GM12878 (cell line): ENCODE measurements around the gene BRF1. TPM values are rescaled to one million over a fixed set of nuclear protein-coding genes. Genes with fewer than 3 reads are reported as not detected.

ENCODE experiments used
- ATAC-seq: fragments of 200-7000 bp; cut with Tn5 transposase; 3 replicates; pipeline ENCODE4 v1.9.1; 2020; ENCODE audit warnings: mild to moderate bottlenecking, moderate library complexity
- BruUV-seq: library from RNA; stranded (reverse); fragments of 400-500 nt; replicated peaks from 2 replicates; lab custom pipeline; 2021; lab: Mats Ljungman, UMichigan
- CTCF ChIA-PET: fragments of 300-600 bp; sonication (Branson Sonifier 250); formaldehyde crosslinking; extraction: SDS; loops from one replicate; lab custom pipeline; 2021; ENCODE audit warnings: inconsistent platforms; lab: Yijun Ruan, JAX
- POLR2A ChIA-PET: fragments of 350-600 bp; formaldehyde crosslinking; extraction: SDS; loops from one replicate; lab custom pipeline; 2021; ENCODE audit warnings: inconsistent platforms; lab: Charles Lee
- RAD21 ChIA-PET: fragments of 300-600 bp; sonication (Branson Sonifier 250); formaldehyde crosslinking; loops from one replicate; lab custom pipeline; 2023; ENCODE audit warnings: antibody characterized with exemption; ENCODE audit not compliant: unreplicated experiment; lab: Charles Lee
- SMC1A ChIA-PET: fragments of 300-600 bp; sonication (Branson Sonifier 250); formaldehyde crosslinking; loops from one replicate; lab custom pipeline; 2023; ENCODE audit not compliant: unreplicated experiment, uncharacterized antibody; lab: Charles Lee
- DNase-seq: peaks from one replicate; pipeline ENCODE4 v3.0.0-alpha.2; 2011; ENCODE audit warnings: low read depth, low spot score
- FAIRE-seq: peaks from 3 replicates; lab custom pipeline; 2011; peaks lifted over from hg19 to GRCh38; lab: Jason Lieb, UNC
- H2AFZ ChIP-seq: 2 replicates; pipeline ENCODE4 v1.6.0; 2011; ENCODE audit warnings: low read depth, low read length, control low read depth; ENCODE audit not compliant: control insufficient read depth
- H3K27ac ChIP-seq: 2 replicates; pipeline ENCODE4 v1.5.1; 2011; ENCODE audit warnings: control low read depth; ENCODE audit not compliant: control insufficient read depth, insufficient read depth
- H3K27me3 ChIP-seq, 2 experiments: replicated peaks in 1 of 2; 2 replicates each; pipeline versions ENCODE4 v1.6.0 to v1.6.1; 2011; ENCODE audit warnings: low read length in 1 of 2; ENCODE audit not compliant: control insufficient read depth in 2 of 2, insufficient read depth in 2 of 2
- H3K36me3 ChIP-seq, 2 experiments: 2 replicates each; pipeline ENCODE4 v1.5.1; 2011; ENCODE audit warnings: low read length in 1 of 2; ENCODE audit not compliant: control insufficient read depth in 2 of 2, insufficient read depth in 2 of 2
- H3K4me1 ChIP-seq: 2 replicates; pipeline ENCODE4 v1.6.1; 2011; ENCODE audit warnings: mild to moderate bottlenecking, low read length, moderate library complexity, mixed read lengths; ENCODE audit not compliant: control insufficient read depth, insufficient read depth
- H3K4me2 ChIP-seq: 2 replicates; pipeline ENCODE4 v1.6.0; 2011; ENCODE audit warnings: control low read depth; ENCODE audit not compliant: control insufficient read depth, insufficient read depth
- H3K4me3 ChIP-seq: fragments of 200-600 bp; sonication (generic); 2 replicates; pipeline ENCODE4 v1.5.1; 2016
- H3K79me2 ChIP-seq: 2 replicates; pipeline ENCODE4 v1.6.0; 2011; ENCODE audit warnings: low read length; ENCODE audit not compliant: control insufficient read depth, insufficient read depth
- H3K9ac ChIP-seq: 2 replicates; pipeline ENCODE4 v1.8.0; 2011; ENCODE audit warnings: low read length, control low read depth, mixed read lengths; ENCODE audit not compliant: control insufficient read depth, insufficient read depth
- H3K9me3 ChIP-seq: replicated peaks from 3 replicates; pipeline ENCODE4 v1.5.1; 2011; ENCODE audit warnings: mild to moderate bottlenecking, low read length; ENCODE audit not compliant: control insufficient read depth, insufficient read depth
- H4K20me1 ChIP-seq: 2 replicates; pipeline ENCODE4 v1.6.0; 2011; ENCODE audit not compliant: control insufficient read depth, insufficient read depth
- CHD1 ChIP-seq: IDR thresholded peaks from 2 replicates; pipeline ENCODE4 v1.6.1; 2012; ENCODE audit warnings: low read depth, low read length, improper control_type of control experiment
- CHD4 ChIP-seq: fragments of 200-600 bp; sonication (generic); IDR thresholded peaks from 2 replicates; pipeline ENCODE4 v1.6.1; 2016; ENCODE audit warnings: mild to moderate bottlenecking
- DPF2 ChIP-seq: fragments of 450-650 bp; IDR thresholded peaks from 2 replicates; pipeline ENCODE4 v1.6.1; 2017; ENCODE audit warnings: mild to moderate bottlenecking
- EP300 ChIP-seq, 2 experiments: fragments of 150-350 bp in 1 of 2; IDR thresholded peaks; 2 replicates each; pipeline ENCODE4 v1.6.1; 2011 to 2012; ENCODE audit warnings: low read depth in 2 of 2, low read length in 2 of 2, borderline replicate concordance in 1 of 2, improper control_type of control experiment in 1 of 2, inconsistent platforms in 1 of 2; ENCODE audit not compliant: control insufficient read depth in 1 of 2
- ETV6 ChIP-seq, 2 experiments: fragments of 450-650 bp in 1 of 2; IDR thresholded peaks in 1 of 2; conservative IDR thresholded peaks in 1 of 2; 2 replicates each; pipeline ENCODE4 v1.6.1; 2014; ENCODE audit warnings: antibody characterized with exemption in 1 of 2, borderline replicate concordance in 1 of 2, low read depth in 1 of 2, mild to moderate bottlenecking in 1 of 2, moderate library complexity in 1 of 2
- HDGF ChIP-seq: fragments of 450-650 bp; IDR thresholded peaks from 2 replicates; pipeline ENCODE4 v1.6.1; 2016; ENCODE audit warnings: antibody characterized with exemption
- IKZF2 ChIP-seq, 2 experiments: fragments of 450-650 bp; IDR thresholded peaks; 2 replicates each; pipeline ENCODE4 v1.6.1; 2017; ENCODE audit warnings: mild to moderate bottlenecking in 2 of 2, moderate library complexity in 2 of 2
- JUND ChIP-seq: IDR thresholded peaks from 2 replicates; pipeline ENCODE4 v1.6.1; 2012; ENCODE audit warnings: low read depth, mild to moderate bottlenecking, low read length, improper control_type of control experiment, moderate library complexity
- NFYB ChIP-seq: IDR thresholded peaks from 2 replicates; pipeline ENCODE4 v1.6.1; 2011; ENCODE audit warnings: low read depth, mild to moderate bottlenecking, low read length, improper control_type of control experiment, moderate library complexity; ENCODE audit not compliant: insufficient read depth
- POLR2A ChIP-seq: IDR thresholded peaks from 2 replicates; pipeline ENCODE4 v1.6.1; 2011; ENCODE audit warnings: low read depth, mild to moderate bottlenecking, low read length
- SIN3A ChIP-seq: IDR thresholded peaks from 2 replicates; pipeline ENCODE4 v1.6.1; 2012; ENCODE audit warnings: low read depth, low read length, improper control_type of control experiment
- WGBS: methylation state at CpG from one replicate; pipeline ENCODE4 v1.1.6; 2016; ENCODE audit warnings: low lambda C conversion rate; ENCODE audit not compliant: insufficient replicate concordance, insufficient coverage; ENCODE audit errors: missing lambda C conversion rate; 5-methylcytosine and 5-hydroxymethylcytosine counted together
- in situ Hi-C: fragments of 300-500 bp; cut with MboI; formaldehyde crosslinking; loops from 9 replicates; pipeline ENCODE4 v1.14.3; 2018; ENCODE audit warnings: mixed read lengths
- intact Hi-C: fragments of 100-400 bp; cut with micrococcal nuclease; formaldehyde crosslinking; loops from one replicate; pipeline ENCODE4 v1.14.2; 2022; ENCODE audit not compliant: unreplicated experiment
- polyA plus RNA-seq, 11 experiments: library from polyadenylated mRNA; depleted of rRNA in 4 of 11; unstranded in 6 of 11; stranded (reverse) in 5 of 11; fragments of >200 nt; fragmentation: Nextera tagmentation in 4 of 11; fragmentation: Illumina TruSeq in 1 of 11; extraction: Ambion mirVana in 4 of 11; extraction: Trizol in 1 of 11; gene quantifications; 1 replicate in 1 of 11; 2 replicates in 10 of 11; pipeline versions ENCODE4 v1.2.1 to v1.2.3, GENCODE V29; 2011 to 2016; ENCODE audit warnings: inconsistent platforms in 2 of 11, missing spikeins in 2 of 11, low read depth in 1 of 11
- total RNA-seq, 4 experiments: library from RNA; depleted of rRNA in 3 of 4; stranded (reverse); fragments of >200 nt in 3 of 4; fragmentation: Illumina TruSeq in 1 of 4; extraction: Trizol in 1 of 4; gene quantifications; 2 replicates each; pipeline versions ENCODE4 v1.2.1 to v1.2.3, GENCODE V29; 2013 to 2021
- TF ChIP-seq, protein P1 (sequence below): fragments of 450-650 bp; IDR thresholded peaks from 2 replicates; pipeline ENCODE4 v1.6.1; 2018; ENCODE audit warnings: mild to moderate bottlenecking, low read depth, moderate library complexity; ENCODE audit not compliant: partially characterized antibody
- TF ChIP-seq, protein P2 (sequence below): IDR thresholded peaks from 2 replicates; pipeline ENCODE4 v1.6.1; 2012; ENCODE audit warnings: low read length, inconsistent platforms
- TF ChIP-seq, protein P3 (sequence below), 3 experiments: IDR thresholded peaks in 2 of 3; conservative IDR thresholded peaks in 1 of 3; 2 replicates each; pipeline ENCODE4 v1.5.1; 2011; ENCODE audit warnings: low read depth in 3 of 3, low read length in 3 of 3, mild to moderate bottlenecking in 3 of 3, control low read depth in 2 of 3, moderate library complexity in 2 of 3, inconsistent platforms in 1 of 3, mixed read lengths in 1 of 3; ENCODE audit not compliant: control insufficient read depth in 2 of 3, insufficient read depth in 1 of 3; ENCODE audit errors: extremely low read depth in 1 of 3
- TF ChIP-seq, protein P4 (sequence below): fragments of 450-650 bp; conservative IDR thresholded peaks from 2 replicates; pipeline ENCODE4 v1.6.1; 2017; ENCODE audit warnings: mild to moderate bottlenecking, moderate library complexity
- TF ChIP-seq, protein P5 (sequence below): IDR thresholded peaks from 2 replicates; pipeline ENCODE4 v1.6.1; 2012; ENCODE audit warnings: low read depth, low read length, improper control_type of control experiment

Gene BRF1
- total and polyA plus RNA-seq, 10 of the 15 experiments (the other 5 are each of a cell fraction or from before 2014, with no cell fraction given), result 0.21 to 33.5 (median 10.7) TPM

DNA sequence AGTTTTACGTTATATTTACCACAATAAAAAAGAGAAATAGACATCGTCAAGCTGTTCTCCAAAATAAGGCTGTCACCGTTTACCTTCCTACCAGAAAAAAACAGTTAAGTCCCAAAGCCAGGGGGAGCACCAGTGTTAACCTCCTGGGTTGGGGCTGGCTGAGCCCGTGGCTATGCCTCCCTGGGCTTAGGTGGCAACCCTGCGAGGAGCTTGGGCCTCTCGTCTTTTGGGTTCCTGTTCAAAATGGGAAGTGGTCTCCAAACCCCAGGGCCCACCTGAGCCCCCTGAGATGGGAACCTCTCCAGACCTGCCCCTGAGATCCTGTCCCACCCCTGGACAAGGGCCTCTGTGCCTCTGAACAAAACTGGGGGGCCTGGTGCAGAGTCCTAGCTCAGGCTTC, 36.6 kb upstream of the BRF1 start:
- Histone ChIP-seq H3K9me3 (no peaks in the 10 kb centered on the region), H3K4me3 (no peak overlapping the region), H3K4me1 (peaks cover 6% of the 10 kb centered on the region), H3K27ac (no peak overlapping the region), H3K4me2 (no peak overlapping the region), H3K9ac (no peak overlapping the region), H3K27me3 (no peaks in the 10 kb centered on the region), H3K79me2 (no peaks in the 10 kb centered on the region), H2AFZ (no peak overlapping the region), H4K20me1 (peaks cover 3% of the 10 kb centered on the region; the same call in 1 of the 2 replicates), H3K36me3 (no peaks in the 10 kb centered on the region; a peak in 1 of 4 replicates)
- ChIA-PET RAD21 (no interaction called here), POLR2A (no interaction called here), CTCF (no interaction called here), SMC1A (no interaction called here)
- in situ Hi-C loops, result no loop called here
- no TSS peak for BruUV-seq
- no peak for FAIRE-seq
- 62% methylated on average over 6 of the region's 6 CpGs for WGBS
- no peak for ATAC-seq
- no peak for DNase-seq
- intact Hi-C loops, result no loop called here
- TF ChIP-seq, protein P1, sequence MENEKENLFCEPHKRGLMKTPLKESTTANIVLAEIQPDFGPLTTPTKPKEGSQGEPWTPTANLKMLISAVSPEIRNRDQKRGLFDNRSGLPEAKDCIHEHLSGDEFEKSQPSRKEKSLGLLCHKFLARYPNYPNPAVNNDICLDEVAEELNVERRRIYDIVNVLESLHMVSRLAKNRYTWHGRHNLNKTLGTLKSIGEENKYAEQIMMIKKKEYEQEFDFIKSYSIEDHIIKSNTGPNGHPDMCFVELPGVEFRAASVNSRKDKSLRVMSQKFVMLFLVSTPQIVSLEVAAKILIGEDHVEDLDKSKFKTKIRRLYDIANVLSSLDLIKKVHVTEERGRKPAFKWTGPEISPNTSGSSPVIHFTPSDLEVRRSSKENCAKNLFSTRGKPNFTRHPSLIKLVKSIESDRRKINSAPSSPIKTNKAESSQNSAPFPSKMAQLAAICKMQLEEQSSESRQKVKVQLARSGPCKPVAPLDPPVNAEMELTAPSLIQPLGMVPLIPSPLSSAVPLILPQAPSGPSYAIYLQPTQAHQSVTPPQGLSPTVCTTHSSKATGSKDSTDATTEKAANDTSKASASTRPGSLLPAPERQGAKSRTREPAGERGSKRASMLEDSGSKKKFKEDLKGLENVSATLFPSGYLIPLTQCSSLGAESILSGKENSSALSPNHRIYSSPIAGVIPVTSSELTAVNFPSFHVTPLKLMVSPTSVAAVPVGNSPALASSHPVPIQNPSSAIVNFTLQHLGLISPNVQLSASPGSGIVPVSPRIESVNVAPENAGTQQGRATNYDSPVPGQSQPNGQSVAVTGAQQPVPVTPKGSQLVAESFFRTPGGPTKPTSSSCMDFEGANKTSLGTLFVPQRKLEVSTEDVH, result no peak
- no peak for TF ChIP-seq HDGF
- no peak for TF ChIP-seq EP300 (IDR thresholded peaks at IDR 0.05; ENCODE audit: borderline replicate concordance in 1 of 2, control insufficient read depth in 1 of 2, low read depth in 2 of 2, low read length in 2 of 2)
- no peak for TF ChIP-seq NFYB
- no peak for TF ChIP-seq CHD1
- TF ChIP-seq ETV6 (conservative IDR thresholded peaks at IDR 0.05 in 1 of 2, IDR thresholded peaks at IDR 0.05 in 1 of 2; ENCODE audit: borderline replicate concordance in 1 of 2, low read depth in 1 of 2), result no peak
- no peak for TF ChIP-seq SIN3A
- no peak for TF ChIP-seq JUND
- no peak for TF ChIP-seq CHD4
- TF ChIP-seq IKZF2 (IDR thresholded peaks at IDR 0.05), result no peak
- TF ChIP-seq, protein P2, sequence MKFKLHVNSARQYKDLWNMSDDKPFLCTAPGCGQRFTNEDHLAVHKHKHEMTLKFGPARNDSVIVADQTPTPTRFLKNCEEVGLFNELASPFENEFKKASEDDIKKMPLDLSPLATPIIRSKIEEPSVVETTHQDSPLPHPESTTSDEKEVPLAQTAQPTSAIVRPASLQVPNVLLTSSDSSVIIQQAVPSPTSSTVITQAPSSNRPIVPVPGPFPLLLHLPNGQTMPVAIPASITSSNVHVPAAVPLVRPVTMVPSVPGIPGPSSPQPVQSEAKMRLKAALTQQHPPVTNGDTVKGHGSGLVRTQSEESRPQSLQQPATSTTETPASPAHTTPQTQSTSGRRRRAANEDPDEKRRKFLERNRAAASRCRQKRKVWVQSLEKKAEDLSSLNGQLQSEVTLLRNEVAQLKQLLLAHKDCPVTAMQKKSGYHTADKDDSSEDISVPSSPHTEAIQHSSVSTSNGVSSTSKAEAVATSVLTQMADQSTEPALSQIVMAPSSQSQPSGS, result no peak
- no peak for TF ChIP-seq DPF2
- TF ChIP-seq POLR2A, result no peak
- TF ChIP-seq, protein P3, sequence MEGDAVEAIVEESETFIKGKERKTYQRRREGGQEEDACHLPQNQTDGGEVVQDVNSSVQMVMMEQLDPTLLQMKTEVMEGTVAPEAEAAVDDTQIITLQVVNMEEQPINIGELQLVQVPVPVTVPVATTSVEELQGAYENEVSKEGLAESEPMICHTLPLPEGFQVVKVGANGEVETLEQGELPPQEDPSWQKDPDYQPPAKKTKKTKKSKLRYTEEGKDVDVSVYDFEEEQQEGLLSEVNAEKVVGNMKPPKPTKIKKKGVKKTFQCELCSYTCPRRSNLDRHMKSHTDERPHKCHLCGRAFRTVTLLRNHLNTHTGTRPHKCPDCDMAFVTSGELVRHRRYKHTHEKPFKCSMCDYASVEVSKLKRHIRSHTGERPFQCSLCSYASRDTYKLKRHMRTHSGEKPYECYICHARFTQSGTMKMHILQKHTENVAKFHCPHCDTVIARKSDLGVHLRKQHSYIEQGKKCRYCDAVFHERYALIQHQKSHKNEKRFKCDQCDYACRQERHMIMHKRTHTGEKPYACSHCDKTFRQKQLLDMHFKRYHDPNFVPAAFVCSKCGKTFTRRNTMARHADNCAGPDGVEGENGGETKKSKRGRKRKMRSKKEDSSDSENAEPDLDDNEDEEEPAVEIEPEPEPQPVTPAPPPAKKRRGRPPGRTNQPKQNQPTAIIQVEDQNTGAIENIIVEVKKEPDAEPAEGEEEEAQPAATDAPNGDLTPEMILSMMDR (IDR thresholded peaks at IDR 0.05 in 2 of 3, conservative IDR thresholded peaks at IDR 0.05 in 1 of 3; ENCODE audit: control insufficient read depth in 2 of 3, extremely low read depth in 1 of 3, insufficient read depth in 1 of 3, low read depth in 3 of 3, low read length in 3 of 3), result no peak
- TF ChIP-seq, protein P4, sequence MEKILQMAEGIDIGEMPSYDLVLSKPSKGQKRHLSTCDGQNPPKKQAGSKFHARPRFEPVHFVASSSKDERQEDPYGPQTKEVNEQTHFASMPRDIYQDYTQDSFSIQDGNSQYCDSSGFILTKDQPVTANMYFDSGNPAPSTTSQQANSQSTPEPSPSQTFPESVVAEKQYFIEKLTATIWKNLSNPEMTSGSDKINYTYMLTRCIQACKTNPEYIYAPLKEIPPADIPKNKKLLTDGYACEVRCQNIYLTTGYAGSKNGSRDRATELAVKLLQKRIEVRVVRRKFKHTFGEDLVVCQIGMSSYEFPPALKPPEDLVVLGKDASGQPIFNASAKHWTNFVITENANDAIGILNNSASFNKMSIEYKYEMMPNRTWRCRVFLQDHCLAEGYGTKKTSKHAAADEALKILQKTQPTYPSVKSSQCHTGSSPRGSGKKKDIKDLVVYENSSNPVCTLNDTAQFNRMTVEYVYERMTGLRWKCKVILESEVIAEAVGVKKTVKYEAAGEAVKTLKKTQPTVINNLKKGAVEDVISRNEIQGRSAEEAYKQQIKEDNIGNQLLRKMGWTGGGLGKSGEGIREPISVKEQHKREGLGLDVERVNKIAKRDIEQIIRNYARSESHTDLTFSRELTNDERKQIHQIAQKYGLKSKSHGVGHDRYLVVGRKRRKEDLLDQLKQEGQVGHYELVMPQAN, result no peak
- TF ChIP-seq, protein P5, sequence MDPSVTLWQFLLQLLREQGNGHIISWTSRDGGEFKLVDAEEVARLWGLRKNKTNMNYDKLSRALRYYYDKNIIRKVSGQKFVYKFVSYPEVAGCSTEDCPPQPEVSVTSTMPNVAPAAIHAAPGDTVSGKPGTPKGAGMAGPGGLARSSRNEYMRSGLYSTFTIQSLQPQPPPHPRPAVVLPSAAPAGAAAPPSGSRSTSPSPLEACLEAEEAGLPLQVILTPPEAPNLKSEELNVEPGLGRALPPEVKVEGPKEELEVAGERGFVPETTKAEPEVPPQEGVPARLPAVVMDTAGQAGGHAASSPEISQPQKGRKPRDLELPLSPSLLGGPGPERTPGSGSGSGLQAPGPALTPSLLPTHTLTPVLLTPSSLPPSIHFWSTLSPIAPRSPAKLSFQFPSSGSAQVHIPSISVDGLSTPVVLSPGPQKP, result no peak
